HG02840 (cell line): ENCODE measurements around the gene TMPRSS12.
"Not testable (repeated sequence)": the region's sequence is repeated elsewhere in the genome, so short reads cannot be mapped to it uniquely, and the experiment has no call there.

ENCODE experiments used
- ATAC-seq: cut with Tn5 transposase; IDR thresholded peaks from one replicate; pipeline ENCODE4 v1.9.1; 2021; ENCODE audit warnings: mild to moderate bottlenecking, moderate library complexity, moderate number of reproducible peaks; ENCODE audit not compliant: unreplicated experiment, low FRiP score

The TMPRSS12 gene

DNA sequence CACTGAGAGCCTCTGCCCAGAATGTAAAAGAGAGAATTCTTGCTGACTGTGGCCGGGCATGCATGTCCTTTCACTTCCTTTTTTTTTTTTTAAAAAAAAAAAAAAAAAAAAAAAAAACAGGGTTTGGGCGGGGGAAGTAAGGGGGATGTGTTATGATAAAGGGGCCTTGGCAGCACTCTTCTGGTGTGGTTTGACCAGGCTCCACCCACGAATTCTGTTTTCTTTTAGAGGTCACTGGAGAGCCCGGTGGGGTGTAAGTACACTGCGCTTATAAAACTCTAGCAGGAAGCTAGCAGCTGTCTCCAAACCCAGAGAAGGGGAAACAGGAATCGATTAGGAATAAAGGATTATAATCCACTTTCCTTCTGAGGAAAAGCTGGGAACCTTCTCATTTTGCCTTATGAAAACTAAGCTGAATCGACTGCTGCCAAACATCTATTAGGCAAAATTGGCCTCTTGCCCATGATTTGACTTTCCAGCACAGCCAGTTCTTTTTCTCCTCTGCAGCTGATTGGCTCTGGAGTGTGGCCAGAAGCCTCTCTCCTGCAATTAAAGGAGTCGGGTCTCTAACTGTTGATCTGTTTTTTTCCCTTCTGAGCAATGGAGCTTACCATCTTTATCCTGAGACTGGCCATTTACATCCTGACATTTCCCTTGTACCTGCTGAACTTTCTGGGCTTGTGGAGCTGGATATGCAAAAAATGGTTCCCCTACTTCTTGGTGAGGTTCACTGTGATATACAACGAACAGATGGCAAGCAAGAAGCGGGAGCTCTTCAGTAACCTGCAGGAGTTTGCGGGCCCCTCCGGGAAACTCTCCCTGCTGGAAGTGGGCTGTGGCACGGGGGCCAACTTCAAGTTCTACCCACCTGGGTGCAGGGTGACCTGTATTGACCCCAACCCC is 82.0 kb downstream of the TMPRSS12 start:
- peak; percentile 73 for ATAC-seq

DNA sequence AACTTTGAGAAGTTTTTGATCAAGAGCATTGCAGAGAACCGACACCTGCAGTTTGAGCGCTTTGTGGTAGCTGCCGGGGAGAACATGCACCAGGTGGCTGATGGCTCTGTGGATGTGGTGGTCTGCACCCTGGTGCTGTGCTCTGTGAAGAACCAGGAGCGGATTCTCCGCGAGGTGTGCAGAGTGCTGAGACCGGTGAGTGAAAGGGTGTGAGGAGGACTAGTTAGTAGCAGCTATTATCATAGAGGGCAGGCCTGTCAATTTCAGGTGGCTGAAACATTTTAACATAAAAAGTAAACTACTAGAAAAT is 82.6 kb downstream of the TMPRSS12 start:
- no peak for ATAC-seq

DNA sequence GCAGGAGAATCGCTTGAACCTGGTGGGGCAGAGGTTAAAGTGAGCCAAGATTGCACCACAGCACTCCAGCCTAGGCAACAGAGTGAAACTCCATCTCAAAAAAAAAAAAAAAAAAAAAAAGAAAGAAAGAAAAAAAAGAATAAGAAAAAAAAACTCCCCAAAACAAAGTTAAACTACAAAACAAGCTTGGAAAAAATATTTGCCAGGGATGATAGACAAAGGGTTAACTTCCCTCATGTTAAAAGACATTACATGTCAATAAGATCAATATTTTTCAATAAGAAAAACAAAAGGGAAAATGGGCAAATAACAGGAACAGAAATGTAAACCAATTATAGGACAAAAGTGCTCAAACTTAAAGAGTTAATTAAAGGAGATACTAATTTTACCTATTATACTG is 83.2 kb downstream of the TMPRSS12 start:
- ATAC-seq, result no peak

DNA sequence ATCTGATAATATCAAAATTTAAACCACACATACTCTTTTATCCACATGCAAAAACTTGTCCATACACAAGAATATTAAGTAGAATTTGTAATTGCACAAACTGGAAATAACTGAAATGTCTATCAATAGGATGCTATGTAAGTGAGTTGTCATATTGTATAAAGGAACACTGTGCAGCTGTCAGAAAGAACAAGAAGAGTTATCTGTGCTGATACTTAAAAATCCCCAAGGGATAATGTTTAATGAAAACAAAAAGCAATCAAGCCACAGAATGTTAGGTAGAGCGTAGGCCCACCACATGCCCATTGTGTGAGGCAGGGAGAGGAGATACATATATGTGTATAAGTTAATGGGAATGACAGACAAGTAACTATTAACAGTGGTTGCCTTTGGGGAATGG is 83.7 kb downstream of the TMPRSS12 start:
- ATAC-seq, result no peak

DNA sequence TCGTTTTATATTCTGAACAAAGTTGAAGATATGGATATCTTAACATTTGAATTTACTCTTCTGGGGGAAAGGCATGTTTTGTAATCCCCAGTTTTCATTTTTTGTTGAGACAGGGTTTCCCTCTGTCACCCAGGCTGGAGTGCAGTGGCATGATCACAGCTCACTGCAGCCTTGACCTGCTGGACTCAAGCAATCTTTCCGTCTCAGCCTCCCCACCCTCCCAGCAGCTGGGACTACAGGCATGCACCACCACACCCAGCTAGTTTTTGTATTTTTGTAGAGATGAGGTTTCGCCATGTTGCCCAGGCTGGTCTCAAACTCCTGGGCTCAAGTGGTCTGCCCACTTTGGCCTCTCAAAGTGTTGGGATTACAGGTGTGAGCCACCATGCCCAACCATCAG is 84.2 kb downstream of the TMPRSS12 start:
- not testable (repeated sequence) for ATAC-seq

DNA sequence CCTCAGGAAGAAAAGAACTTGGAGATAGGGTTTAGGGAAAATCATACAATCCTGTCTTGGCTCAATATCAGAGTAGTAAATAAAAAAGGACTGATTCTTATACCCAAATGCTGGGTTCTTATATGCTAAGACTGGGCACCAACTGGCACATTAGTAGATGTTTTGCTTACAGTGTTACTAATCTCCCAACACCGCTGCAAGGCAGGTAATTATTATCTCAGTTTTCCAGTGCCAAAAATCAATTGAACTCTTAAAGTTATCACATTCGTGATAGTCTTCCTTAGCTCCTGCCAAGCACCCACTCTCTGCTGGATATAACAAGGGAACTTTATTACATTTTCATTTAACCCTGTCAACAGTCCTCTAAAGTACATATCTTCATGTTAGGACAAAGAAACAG is 84.6 kb downstream of the TMPRSS12 start:
- ATAC-seq, result no peak

DNA sequence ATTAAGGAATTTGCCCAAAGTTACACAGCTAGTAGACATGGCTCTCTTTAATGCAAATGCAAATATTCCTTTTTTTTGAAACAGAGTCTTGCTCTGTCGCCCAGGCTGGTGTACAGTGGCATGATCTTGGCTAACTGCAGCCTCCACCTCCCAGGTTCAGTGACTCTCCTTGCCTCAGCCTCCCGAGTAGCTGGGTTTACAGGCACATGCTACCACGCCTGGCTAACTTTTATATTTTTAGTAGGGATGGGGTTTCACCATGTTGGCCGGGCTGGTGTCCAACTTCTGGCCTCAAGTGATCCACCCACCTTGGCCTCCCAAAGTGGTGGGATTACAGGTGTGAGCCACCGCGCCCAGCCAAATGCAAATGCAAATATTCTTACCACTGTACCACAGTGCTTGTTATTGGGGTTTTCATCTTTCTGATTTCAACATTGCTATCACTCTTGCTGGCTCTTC is 85.1 kb downstream of the TMPRSS12 start:
- ATAC-seq, result no peak

DNA sequence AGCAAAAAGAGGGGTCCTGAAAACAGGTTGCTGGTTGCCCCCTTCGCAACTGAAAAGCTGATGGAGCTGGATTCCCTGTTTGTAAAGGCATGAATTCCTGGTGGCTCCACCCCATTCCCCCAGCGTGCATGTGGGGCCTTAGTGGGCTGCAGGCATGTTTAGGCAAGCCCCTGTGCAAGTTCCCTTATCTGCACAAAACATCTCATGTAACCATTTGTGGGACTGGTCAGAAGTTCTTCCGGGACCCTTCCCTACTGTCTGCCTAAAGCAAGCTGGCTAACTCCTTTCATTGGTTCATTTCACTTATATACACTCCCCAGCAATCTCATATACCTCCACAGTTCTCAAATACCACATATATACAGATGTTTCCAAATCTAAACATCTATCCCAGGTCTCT is 85.7 kb downstream of the TMPRSS12 start:
- no peak for ATAC-seq

DNA sequence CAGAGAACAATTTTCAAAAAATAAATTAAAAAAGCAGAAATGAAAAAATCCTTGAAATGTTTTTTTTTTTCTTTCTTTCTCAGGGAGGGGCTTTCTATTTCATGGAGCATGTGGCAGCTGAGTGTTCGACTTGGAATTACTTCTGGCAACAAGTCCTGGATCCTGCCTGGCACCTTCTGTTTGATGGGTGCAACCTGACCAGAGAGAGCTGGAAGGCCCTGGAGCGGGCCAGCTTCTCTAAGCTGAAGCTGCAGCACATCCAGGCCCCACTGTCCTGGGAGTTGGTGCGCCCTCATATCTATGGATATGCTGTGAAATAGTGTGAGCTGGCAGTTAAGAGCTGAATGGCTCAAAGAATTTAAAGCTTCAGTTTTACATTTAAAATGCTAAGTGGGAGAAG is 87.1 kb downstream of the TMPRSS12 start:
- ATAC-seq, result no peak

DNA sequence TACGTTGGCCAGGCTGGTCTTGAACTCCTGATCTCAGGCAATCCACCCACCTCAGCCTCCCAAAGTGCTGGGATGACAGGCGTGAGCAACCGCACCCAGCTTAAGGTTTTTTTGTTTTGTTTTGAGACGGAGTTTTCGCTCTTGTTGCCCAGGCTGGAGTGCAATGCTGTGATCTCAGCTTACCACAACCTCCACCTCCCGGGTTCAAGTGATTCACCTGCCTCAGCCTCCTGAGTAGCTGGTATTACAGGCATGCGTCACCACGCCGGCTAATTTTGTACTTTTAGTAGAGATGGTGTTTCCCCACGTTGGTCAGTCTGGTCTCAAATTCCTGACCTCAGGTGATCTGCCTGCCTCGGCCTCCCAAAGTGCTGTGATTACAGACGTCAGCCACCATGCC is 87.8 kb downstream of the TMPRSS12 start:
- not testable (repeated sequence) for ATAC-seq

DNA sequence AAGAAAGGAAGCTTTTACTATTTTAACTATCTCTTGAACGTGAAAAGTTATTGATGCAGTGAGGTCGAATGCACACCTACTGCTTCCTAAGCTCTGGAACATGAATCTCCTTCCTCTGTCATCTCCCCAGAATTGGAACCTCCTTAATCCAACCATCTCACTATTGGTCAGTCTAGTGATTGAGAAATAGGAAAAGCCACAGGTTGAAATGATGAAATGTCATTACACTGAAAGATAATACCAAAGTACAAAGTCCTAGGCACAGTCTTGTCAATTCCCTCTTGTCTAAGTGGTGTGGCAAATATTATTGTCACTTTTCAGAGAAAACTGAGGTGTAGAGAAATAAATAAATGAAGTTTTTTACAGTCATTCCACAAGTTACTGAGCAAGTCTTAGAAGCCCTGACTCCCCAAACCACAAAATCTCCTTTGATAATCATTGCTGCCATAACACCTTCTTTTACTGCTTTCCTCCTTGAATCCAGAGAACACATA is 90.1 kb downstream of the TMPRSS12 start:
- ATAC-seq, result no peak

DNA sequence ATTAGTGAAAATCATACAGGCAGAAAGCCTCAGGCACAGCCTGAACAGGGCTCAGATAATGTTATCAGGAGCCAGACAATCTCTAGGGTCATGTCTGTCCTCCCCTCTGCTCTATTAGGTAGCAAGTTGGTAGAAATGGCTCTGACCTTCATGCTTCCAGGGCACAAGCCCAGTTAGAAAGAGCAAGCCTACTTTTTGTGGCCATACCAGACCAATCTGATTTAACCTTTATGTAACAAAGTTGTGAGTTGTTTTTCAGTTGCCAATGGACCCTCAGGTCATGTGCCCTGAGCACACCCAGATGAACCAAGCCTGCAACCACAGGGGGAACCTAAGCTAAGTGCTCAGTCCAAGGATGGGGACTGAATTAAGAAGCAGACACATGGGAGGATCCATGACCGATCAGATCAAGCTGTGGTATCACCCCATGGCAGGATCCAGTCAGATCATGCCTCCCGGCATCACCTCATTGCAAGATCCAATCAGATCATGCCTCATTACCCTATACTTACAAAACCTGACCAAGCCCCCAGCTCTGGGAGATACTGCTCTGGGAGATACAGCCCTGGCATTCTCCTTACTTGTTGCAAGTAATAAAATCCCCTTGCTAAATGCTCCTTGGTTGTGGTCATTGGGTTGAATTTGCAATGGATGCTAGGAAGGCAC is 90.9 kb downstream of the TMPRSS12 start:
- no peak for ATAC-seq

DNA sequence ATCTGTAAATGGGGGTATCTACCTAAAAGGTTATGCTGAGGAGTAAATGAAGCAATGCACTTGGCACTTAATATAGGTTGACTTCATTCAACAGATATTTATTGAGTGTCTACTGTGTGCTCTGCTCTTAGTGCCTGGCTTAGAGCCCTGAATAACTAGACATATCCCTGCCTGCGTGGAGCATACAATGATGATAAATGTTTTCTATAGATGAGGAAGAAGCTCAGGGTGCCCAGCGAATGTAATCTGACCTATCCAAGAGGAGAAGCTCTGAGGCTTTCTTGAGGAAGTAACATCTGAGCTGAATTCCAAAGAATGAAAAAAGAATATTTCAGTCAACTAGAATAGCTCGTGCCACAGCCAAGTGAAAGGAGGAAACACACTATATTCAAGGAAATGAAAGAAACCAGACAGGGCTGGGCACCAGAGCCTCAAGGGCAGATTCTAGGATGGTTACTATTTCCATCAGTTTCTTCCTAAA is 91.7 kb downstream of the TMPRSS12 start:
- no peak for ATAC-seq

DNA sequence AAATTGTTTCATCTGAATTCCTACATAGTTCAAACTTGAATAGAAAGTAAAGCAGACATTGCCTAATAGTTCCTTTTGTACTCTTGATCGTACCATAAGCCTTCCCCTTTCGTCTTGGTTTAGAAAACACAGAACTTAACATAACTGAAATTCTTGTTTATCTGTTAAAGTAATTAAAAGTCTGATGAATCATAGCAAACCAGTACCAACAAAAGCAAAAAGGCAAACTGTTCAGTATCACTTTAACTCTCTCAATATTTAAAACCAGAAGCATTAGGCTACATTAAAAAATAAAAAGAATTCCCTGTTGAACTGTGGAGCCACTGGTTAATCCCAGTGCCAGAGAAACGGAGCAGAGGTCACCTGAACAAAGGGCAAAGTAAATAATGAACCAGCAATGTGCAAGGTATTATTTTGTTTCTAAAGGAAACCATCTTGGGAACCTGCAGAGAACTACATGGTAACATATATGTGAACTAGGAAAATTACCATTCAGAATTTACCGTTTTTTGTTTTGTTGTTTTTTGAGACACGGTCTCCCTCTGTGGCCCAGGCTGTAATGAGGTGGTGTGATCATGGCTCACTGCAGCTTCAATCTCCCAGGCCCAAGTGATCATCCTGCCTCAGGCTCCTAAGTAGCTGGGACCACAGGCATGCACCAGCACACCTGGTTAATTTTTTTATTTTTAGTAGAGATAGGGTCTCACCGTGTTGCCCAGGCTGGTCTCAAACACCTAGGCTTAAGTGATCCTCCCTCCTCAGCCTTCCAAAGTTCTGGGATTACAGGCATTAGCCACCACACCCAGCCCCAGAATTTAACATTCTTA is 92.5 kb downstream of the TMPRSS12 start:
- ATAC-seq, result no peak

DNA sequence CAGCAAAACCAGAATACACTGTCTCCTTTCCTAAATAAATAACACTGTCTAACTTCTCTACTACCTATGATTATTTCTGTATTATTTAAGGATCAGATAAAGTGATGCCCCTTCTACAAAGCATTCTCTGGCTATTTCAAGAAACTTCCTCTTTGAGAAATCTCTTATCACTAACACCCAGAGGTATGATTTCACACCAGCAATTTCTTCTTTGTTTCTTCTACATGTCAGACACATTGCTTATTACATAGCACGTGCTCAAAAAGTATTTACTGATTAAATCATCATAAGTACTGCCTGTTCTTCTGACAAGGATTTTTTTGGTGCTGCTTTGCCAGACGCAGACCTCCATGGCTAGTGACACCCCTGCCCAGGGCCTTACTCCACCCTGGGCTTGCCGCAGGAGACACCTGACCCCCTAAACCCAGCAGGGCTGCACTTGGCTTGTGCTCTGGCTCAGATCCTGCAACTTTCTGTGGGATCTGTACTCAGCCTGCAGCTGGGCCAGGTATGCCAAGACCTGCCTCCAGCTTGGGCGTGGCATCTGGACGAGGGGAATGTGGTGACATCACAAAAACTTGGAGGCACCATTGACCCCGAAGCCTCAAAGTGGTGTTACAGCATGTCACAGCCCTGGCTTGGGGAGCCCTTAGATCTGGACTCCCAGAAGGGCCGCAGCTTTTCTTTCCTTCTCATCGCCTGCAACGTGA is 94.2 kb downstream of the TMPRSS12 start:
- no peak for ATAC-seq
